ENCODE results near the gene MIDN.

The MIDN gene

DNA sequence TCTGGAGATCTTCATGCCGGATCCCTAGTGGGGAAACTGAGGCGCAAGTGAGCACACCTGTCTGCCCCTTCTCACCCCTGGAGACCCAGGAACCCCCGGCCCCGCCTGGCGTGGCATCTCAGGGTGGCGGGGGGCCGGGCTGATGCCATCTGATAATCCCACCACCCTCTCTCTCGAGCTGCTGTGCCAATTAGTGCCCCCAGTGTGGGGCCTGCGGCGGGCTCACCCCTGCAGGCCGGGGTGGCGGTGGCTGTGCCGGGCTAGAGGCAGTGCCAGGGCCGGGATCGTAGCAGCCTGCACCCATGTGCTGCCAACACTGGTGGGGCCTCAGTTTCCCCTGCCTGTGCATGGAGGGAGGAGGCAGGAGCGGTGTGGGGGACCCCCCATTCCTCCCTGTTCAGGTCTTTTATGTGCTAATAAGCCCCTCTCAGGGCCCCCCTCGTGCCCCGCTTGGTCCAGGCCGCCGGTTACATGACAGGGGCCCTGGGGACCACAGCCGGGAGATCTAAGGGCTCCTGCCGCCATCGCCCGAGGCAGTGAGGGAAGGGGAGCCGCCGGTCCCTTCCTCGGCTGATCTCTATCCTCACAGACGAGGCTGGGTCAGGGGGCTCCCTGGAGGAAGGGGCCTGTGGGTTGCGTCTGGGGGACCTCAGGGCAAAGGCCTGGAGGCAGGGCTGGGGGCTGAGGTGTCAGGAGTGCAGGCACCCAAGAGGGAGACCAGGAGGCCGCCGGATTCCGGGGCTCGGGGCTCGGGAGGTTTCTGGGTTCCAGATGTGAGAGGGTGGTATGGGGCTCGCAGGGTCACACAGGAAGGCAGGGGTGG, 45.6 kb downstream of the MIDN start:
- DNase-seq (ENCODE audit: insufficient read length, low spot score) (no peak), FAIRE-seq (no peak)
- TF ChIP-seq SPI1 (IDR thresholded peaks at IDR 0.05; ENCODE audit: low read depth, low read length), result no peak
- TF ChIP-seq POU2F2 (IDR thresholded peaks at IDR 0.05; ENCODE audit: low read depth, low read length), result no peak
- TF ChIP-seq PAX5 (IDR thresholded peaks at IDR 0.05; ENCODE audit: insufficient read depth, low read length, severe bottlenecking), result no peak
- TF ChIP-seq TAF1 (IDR thresholded peaks at IDR 0.05; ENCODE audit: low read depth, low read length), result no peak
- no peak for TF ChIP-seq POLR2AphosphoS5 (IDR thresholded peaks at IDR 0.05; ENCODE audit: low read depth, low read length)
- no peak for TF ChIP-seq POLR2A (IDR thresholded peaks at IDR 0.05; ENCODE audit: low read depth, low read length)

DNA sequence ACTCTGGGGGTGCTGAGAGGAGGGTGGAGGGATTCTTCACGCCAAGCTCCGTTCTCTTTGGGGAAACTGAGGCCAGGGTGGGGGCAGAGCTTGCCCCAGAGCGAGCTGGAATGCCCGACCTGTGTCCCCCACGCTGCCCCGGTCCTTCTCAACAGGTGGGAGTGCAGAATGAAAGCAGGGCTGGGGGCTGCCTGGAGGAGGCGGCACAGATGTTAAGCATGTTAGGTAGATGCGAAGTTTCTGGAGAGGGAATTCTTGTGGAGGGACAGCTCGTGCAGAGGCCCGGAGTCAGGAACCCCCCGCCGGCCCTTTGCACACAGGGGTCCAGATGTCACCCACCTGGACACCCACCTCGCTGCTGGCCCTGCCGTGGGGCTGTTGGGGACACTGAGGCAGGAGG, 46.3 kb downstream of the MIDN start:
- TF ChIP-seq POU2F2 (IDR thresholded peaks at IDR 0.05; ENCODE audit: low read depth, low read length) (no peak), POLR2A (IDR thresholded peaks at IDR 0.05; ENCODE audit: low read depth, low read length) (no peak), POLR2AphosphoS5 (IDR thresholded peaks at IDR 0.05; ENCODE audit: low read depth, low read length) (no peak), PAX5 (IDR thresholded peaks at IDR 0.05; ENCODE audit: insufficient read depth, low read length, severe bottlenecking) (no peak), SPI1 (IDR thresholded peaks at IDR 0.05; ENCODE audit: low read depth, low read length) (no peak), TAF1 (IDR thresholded peaks at IDR 0.05; ENCODE audit: low read depth, low read length) (no peak)
- no peak for FAIRE-seq

DNA sequence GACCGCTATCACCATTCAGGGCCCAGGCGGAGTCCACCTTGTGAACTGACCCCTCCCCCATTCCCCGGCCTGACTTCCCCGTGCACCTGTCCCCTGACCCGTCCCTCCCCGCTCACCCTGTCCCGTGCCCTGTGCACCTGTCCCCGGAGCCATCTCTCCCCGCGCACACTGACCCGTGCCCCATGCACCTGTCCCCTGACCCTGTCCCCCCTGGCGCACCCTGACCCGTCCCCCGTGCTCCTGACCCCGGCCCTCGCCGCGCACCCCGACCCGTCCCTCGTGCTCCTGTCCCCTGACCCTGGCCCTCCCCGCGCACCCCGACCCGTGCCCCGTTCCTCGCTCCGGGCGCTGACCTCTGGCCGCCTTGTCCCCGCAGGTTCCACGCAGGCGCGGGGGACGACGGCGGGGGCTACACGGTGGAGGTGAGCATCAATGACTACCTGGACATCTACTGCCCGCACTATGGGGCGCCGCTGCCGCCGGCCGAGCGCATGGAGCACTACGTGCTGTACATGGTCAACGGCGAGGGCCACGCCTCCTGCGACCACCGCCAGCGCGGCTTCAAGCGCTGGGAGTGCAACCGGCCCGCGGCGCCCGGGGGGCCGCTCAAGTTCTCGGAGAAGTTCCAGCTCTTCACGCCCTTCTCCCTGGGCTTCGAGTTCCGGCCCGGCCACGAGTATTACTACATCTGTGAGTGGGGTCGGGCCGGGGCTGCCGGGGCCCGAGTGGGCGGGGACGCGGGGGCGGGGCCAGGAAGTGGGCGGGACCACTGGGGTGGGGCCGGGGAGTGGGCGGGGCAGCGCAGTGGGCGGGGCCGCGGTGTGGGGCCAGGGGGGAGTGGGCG, 47.0 kb downstream of the MIDN start:
- DNase-seq (ENCODE audit: insufficient read length, low spot score) (peak; percentile 84), FAIRE-seq (no peak)
- TF ChIP-seq SPI1 (IDR thresholded peaks at IDR 0.05; ENCODE audit: low read depth, low read length), result no peak
- no peak for TF ChIP-seq POLR2AphosphoS5 (IDR thresholded peaks at IDR 0.05; ENCODE audit: low read depth, low read length)
- no peak for TF ChIP-seq PAX5 (IDR thresholded peaks at IDR 0.05; ENCODE audit: insufficient read depth, low read length, severe bottlenecking)
- TF ChIP-seq POLR2A (IDR thresholded peaks at IDR 0.05; ENCODE audit: low read depth, low read length), result no peak
- no peak for TF ChIP-seq POU2F2 (IDR thresholded peaks at IDR 0.05; ENCODE audit: low read depth, low read length)

More for the DNA sequence above, 46.3 kb downstream of the MIDN start:
- no peak for DNase-seq (ENCODE audit: insufficient read length, low spot score)

DNA sequence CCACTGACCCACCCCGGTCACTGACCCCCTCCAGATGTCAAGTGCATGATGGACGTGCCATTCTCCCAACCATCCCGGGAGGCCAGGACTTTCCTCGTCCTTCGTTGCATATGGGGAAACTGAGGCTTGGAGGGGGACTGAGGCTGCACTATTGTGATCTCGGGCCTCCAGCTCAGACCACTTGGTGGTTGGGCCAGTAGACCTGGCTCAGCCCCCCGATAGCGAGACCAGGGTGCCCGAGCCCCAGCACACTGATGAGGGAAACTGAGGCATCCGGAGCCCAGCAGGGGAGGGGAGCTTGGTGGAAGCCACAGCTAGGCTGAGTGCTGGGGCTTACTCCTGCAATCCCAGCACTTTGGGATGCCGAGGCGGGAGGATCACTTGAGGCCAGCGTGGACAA, 47.7 kb downstream of the MIDN start:
- DNase-seq (ENCODE audit: insufficient read length, low spot score), result no peak
- TF ChIP-seq POLR2A (IDR thresholded peaks at IDR 0.05; ENCODE audit: low read depth, low read length), result no peak
- no peak for TF ChIP-seq POU2F2 (IDR thresholded peaks at IDR 0.05; ENCODE audit: low read depth, low read length)
- TF ChIP-seq POLR2AphosphoS5 (IDR thresholded peaks at IDR 0.05; ENCODE audit: low read depth, low read length), result no peak
- no peak for TF ChIP-seq PAX5 (IDR thresholded peaks at IDR 0.05; ENCODE audit: insufficient read depth, low read length, severe bottlenecking)
- no peak for TF ChIP-seq TAF1 (IDR thresholded peaks at IDR 0.05; ENCODE audit: low read depth, low read length)
- TF ChIP-seq SPI1 (IDR thresholded peaks at IDR 0.05; ENCODE audit: low read depth, low read length), result no peak
- no peak for FAIRE-seq

DNA sequence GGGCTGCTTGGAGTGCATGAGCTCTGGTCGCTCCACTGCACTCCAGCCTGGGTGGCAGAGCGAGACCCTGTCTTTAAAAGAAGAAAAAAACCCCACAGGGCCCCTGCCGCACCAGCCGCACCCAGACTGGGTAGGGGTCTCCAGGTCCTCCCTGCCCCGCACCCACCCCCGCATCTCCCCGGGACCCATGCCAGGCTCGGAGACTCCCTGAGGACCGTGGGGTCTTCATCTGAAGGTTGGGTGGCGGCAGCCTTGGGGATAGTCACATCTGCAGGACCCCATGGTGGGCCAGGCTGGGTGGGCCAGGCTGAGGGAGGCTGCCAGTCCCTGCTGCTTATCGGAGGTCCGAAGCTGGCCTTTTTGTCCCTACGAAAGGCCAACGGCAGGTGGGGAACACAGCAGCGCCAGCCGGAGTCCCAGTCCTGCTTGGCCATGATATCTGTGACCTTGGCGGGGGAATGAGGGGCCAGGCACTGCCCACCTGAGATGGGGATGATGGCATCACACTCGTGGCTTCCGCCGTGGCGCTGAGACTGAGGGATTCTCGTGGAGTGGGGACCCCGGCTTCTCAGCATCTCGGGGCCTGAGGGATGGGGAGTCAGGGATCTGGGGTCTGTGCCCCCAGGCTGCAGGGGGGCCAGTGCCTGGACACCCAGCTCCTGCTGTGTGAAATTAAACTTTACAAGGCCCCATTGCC, 48.3 kb downstream of the MIDN start:
- FAIRE-seq, result no peak
- TF ChIP-seq POLR2AphosphoS5 (IDR thresholded peaks at IDR 0.05; ENCODE audit: low read depth, low read length), result no peak
- TF ChIP-seq TAF1 (IDR thresholded peaks at IDR 0.05; ENCODE audit: low read depth, low read length), result no peak
- TF ChIP-seq PAX5 (IDR thresholded peaks at IDR 0.05; ENCODE audit: insufficient read depth, low read length, severe bottlenecking), result no peak
- TF ChIP-seq SPI1 (IDR thresholded peaks at IDR 0.05; ENCODE audit: low read depth, low read length), result no peak
- no peak for TF ChIP-seq POU2F2 (IDR thresholded peaks at IDR 0.05; ENCODE audit: low read depth, low read length)
- TF ChIP-seq POLR2A (IDR thresholded peaks at IDR 0.05; ENCODE audit: low read depth, low read length), result no peak

DNA sequence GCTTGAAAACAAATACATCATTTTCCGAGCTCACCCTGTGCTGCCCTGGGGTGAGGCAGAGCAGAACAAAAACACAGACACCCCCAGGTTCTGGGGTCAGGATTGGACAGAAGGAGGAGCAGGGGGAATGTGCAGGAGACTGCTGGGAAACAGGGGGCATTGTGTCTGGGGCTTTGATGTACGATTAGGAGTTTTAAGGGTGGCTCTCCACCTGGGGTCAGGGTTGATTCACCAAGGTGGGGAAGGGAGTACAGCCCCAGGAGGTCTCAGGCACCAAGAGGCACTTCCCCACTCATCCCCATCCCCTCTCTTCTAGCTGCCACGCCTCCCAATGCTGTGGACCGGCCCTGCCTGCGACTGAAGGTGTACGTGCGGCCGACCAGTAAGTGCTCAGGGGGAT, 49.9 kb downstream of the MIDN start:
- TF ChIP-seq TAF1 (IDR thresholded peaks at IDR 0.05; ENCODE audit: low read depth, low read length) (no peak), POU2F2 (IDR thresholded peaks at IDR 0.05; ENCODE audit: low read depth, low read length) (no peak), PAX5 (IDR thresholded peaks at IDR 0.05; ENCODE audit: insufficient read depth, low read length, severe bottlenecking) (no peak), POLR2AphosphoS5 (IDR thresholded peaks at IDR 0.05; ENCODE audit: low read depth, low read length) (no peak), POLR2A (IDR thresholded peaks at IDR 0.05; ENCODE audit: low read depth, low read length) (no peak), SPI1 (IDR thresholded peaks at IDR 0.05; ENCODE audit: low read depth, low read length) (no peak)
- DNase-seq (ENCODE audit: insufficient read length, low spot score) (no peak), FAIRE-seq (no peak)

More for the DNA sequence above, 48.3 kb downstream of the MIDN start:
- DNase-seq (ENCODE audit: insufficient read length, low spot score), result no peak

DNA sequence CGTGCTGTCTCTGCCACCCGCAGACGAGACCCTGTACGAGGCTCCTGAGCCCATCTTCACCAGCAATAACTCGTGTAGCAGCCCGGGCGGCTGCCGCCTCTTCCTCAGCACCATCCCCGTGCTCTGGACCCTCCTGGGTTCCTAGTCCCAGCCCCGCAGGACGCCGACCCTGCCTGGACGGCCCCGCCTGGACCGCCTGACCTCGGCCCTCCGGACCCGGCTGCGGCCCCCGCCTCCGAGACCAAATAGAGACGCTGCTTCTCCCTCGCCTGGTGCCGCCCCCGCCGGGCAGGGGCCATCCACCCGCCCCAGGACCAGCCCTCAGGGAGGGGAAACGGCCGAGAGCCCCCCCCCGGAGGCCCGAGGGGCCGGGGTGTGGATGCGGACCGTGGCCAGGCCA, 51.4 kb downstream of the MIDN start:
- FAIRE-seq (no peak), DNase-seq (ENCODE audit: insufficient read length, low spot score) (no peak)

DNA sequence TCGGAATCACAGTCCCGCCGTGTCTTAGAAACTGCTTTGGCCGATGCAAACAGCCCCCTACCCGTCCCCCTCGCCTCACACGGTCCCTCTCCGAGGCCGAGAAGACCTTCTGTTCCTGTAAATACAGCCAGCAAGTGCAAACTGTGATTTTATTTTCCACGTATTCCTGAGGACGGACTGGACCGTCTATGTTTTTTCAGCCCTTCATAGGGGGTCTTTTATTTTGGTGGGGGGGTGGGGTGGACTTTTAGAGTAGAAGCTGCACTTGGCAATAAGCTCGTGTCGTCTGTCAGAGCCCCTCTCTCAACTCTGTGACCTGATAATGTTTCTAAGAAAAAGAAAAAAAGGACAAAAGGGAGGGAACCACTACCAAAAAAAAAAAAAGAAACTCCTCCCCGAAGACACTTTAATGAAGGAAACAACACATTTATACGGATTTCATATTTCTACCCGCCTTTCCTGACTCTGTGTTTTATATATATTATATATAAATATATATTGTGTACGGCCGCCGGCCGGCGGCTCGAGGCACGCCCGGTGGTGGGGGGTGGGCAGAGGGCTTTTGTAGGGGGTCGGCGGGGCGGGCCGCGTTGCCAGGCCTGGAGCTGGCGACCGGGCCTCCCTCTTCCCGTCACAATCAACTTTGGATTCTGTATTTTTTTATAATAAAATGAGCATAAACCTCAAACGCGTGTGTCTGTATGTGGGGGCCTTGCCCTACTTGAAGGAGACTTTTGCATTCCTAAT, 52.5 kb downstream of the MIDN start:
- DNase-seq (ENCODE audit: insufficient read length, low spot score), result no peak
- TF ChIP-seq TAF1 (IDR thresholded peaks at IDR 0.05; ENCODE audit: low read depth, low read length) (no peak), POLR2A (IDR thresholded peaks at IDR 0.05; ENCODE audit: low read depth, low read length) (no peak), PAX5 (IDR thresholded peaks at IDR 0.05; ENCODE audit: insufficient read depth, low read length, severe bottlenecking) (no peak), POLR2AphosphoS5 (IDR thresholded peaks at IDR 0.05; ENCODE audit: low read depth, low read length) (no peak), SPI1 (IDR thresholded peaks at IDR 0.05; ENCODE audit: low read depth, low read length) (no peak)
- FAIRE-seq, result no peak

More for the DNA sequence above, 51.4 kb downstream of the MIDN start:
- TF ChIP-seq PAX5 (IDR thresholded peaks at IDR 0.05; ENCODE audit: insufficient read depth, low read length, severe bottlenecking), result no peak
- TF ChIP-seq POLR2A (IDR thresholded peaks at IDR 0.05; ENCODE audit: low read depth, low read length), result no peak
- TF ChIP-seq POLR2AphosphoS5 (IDR thresholded peaks at IDR 0.05; ENCODE audit: low read depth, low read length), result no peak
- TF ChIP-seq POU2F2 (IDR thresholded peaks at IDR 0.05; ENCODE audit: low read depth, low read length), result no peak
- TF ChIP-seq TAF1 (IDR thresholded peaks at IDR 0.05; ENCODE audit: low read depth, low read length), result no peak
- TF ChIP-seq SPI1 (IDR thresholded peaks at IDR 0.05; ENCODE audit: low read depth, low read length), result no peak

Measured in GM12891 (cell line).